CD14-positive monocyte (primary cell): ENCODE data around the gene SMG7. TPM values are rescaled to one million over a fixed set of nuclear protein-coding genes. Genes with fewer than 3 reads are reported as not detected.

Source experiments
- DNase-seq, 3 donors: peaks; one replicate each; pipeline ENCODE4 v3.0.0-alpha.2; 2011 to 2022
- H2AFZ ChIP-seq: 2 replicates; pipeline ENCODE4 v1.6.0; 2012; ENCODE audit warnings: mild to moderate bottlenecking, low read depth, low read length, inconsistent platforms; ENCODE audit not compliant: insufficient read depth, poor library complexity, severe bottlenecking
- H3K27ac ChIP-seq, 2 donors: 1 replicate in 1 of 2; 2 replicates in 1 of 2; pipeline ENCODE4 v1.5.1; 2012 to 2013; ENCODE audit warnings: low read length in 2 of 2, control low read depth in 1 of 2, inconsistent platforms in 1 of 2, low read depth in 1 of 2, mild to moderate bottlenecking in 1 of 2
- H3K27me3 ChIP-seq, 2 donors: one replicate each; pipeline versions ENCODE4 v1.6.0 to v1.6.1; 2011 to 2013; ENCODE audit warnings: low read length in 2 of 2; ENCODE audit not compliant: control insufficient read depth in 2 of 2, insufficient read depth in 2 of 2
- H3K36me3 ChIP-seq, 2 donors: replicated peaks in 1 of 2; 1 replicate in 1 of 2; 2 replicates in 1 of 2; pipeline versions ENCODE4 v1.5.1 to v1.6.1; 2012 to 2013; ENCODE audit warnings: low read length in 2 of 2, control low read depth in 1 of 2, inconsistent platforms in 1 of 2, mild to moderate bottlenecking in 1 of 2; ENCODE audit not compliant: insufficient read depth in 2 of 2, control insufficient read depth in 1 of 2
- H3K4me1 ChIP-seq, 2 donors: 1 replicate in 1 of 2; 2 replicates in 1 of 2; pipeline versions ENCODE4 v1.5.1 to v1.6.1; 2012 to 2013; ENCODE audit warnings: low read length in 2 of 2, control low read depth in 1 of 2, inconsistent platforms in 1 of 2, mild to moderate bottlenecking in 1 of 2, moderate library complexity in 1 of 2; ENCODE audit not compliant: insufficient read depth in 2 of 2, control insufficient read depth in 1 of 2
- H3K4me2 ChIP-seq: replicated peaks from 2 replicates; pipeline ENCODE3; 2012; ENCODE audit warnings: low read length, moderate library complexity, mild to moderate bottlenecking; ENCODE audit not compliant: poor library complexity, severe bottlenecking; ENCODE audit errors: extremely low read depth
- H3K4me3 ChIP-seq, 3 experiments: fragments of 200-600 bp in 1 of 3; sonication (generic) in 1 of 3; replicated peaks in 1 of 3; 1 replicate in 2 of 3; 2 replicates in 1 of 3; pipeline ENCODE4 v1.5.1; 2011 to 2013; ENCODE audit warnings: low read length in 3 of 3, mild to moderate bottlenecking in 3 of 3, control low read depth in 2 of 3, low read depth in 2 of 3, inconsistent platforms in 1 of 3, moderate library complexity in 1 of 3
- H3K79me2 ChIP-seq: 2 replicates; pipeline ENCODE4 v1.6.0; 2012; ENCODE audit warnings: mild to moderate bottlenecking, control low read depth, inconsistent platforms, low read length, moderate library complexity; ENCODE audit not compliant: insufficient read depth
- H3K9ac ChIP-seq: 2 replicates; pipeline ENCODE4 v1.6.0; 2017; ENCODE audit warnings: low read length, mild to moderate bottlenecking; ENCODE audit not compliant: insufficient read depth, poor library complexity, severe bottlenecking
- H3K9me3 ChIP-seq, 2 donors: replicated peaks in 1 of 2; 1 replicate in 1 of 2; 2 replicates in 1 of 2; pipeline versions ENCODE4 v1.5.1 to v1.6.1; 2012 to 2013; ENCODE audit warnings: low read length in 2 of 2, control low read depth in 1 of 2; ENCODE audit not compliant: control insufficient read depth in 1 of 2, insufficient read depth in 1 of 2
- H4K20me1 ChIP-seq: 2 replicates; pipeline ENCODE4 v1.6.0; 2012; ENCODE audit warnings: mild to moderate bottlenecking, low read length, control low read depth, moderate library complexity; ENCODE audit not compliant: insufficient read depth
- H3K27ac Mint-ChIP-seq, 7 donors: one replicate each; pipeline ENCODE4 v1.8.0; 2020; ENCODE audit warnings: mild to moderate bottlenecking in 7 of 7, mixed read lengths in 7 of 7, moderate library complexity in 6 of 7, inconsistent platforms in 2 of 7
- H3K27me3 Mint-ChIP-seq, 3 donors: one replicate each; pipeline ENCODE4 v1.8.0; 2021 to 2022; ENCODE audit warnings: low read depth in 3 of 3, mild to moderate bottlenecking in 3 of 3, mixed read lengths in 3 of 3, moderate library complexity in 3 of 3, inconsistent platforms in 1 of 3
- H3K36me3 Mint-ChIP-seq, 2 donors: one replicate each; pipeline ENCODE4 v1.8.0; 2020; ENCODE audit warnings: mixed read lengths in 2 of 2, inconsistent platforms in 1 of 2, mild to moderate bottlenecking in 1 of 2
- H3K4me1 Mint-ChIP-seq: one replicate; pipeline ENCODE4 v1.8.0; 2020; ENCODE audit warnings: mild to moderate bottlenecking, mixed read lengths
- H3K4me3 Mint-ChIP-seq, 2 donors: one replicate each; pipeline ENCODE4 v1.8.0; 2020; ENCODE audit warnings: mild to moderate bottlenecking in 2 of 2, mixed read lengths in 2 of 2, moderate library complexity in 1 of 2
- H3K9me3 Mint-ChIP-seq, 7 donors: one replicate each; pipeline ENCODE4 v1.8.0; 2020 to 2022; ENCODE audit warnings: mixed read lengths in 7 of 7, mild to moderate bottlenecking in 6 of 7, moderate library complexity in 6 of 7, inconsistent platforms in 2 of 7
- WGBS: methylation state at CpG from one replicate; pipeline ENCODE4 v1.1.5; 2013; ENCODE audit warnings: missing lambda C conversion rate; ENCODE audit not compliant: insufficient coverage; 5-methylcytosine and 5-hydroxymethylcytosine counted together
- intact Hi-C, 2 donors: fragments of 100-400 bp; cut with micrococcal nuclease; formaldehyde crosslinking; loops; one replicate each; pipeline versions ENCODE4 v1.15.0 to v1.15.1; 2023
- polyA plus RNA-seq, 3 donors: library from polyadenylated mRNA; depleted of rRNA in 1 of 3; unstranded in 2 of 3; stranded (reverse) in 1 of 3; fragments of 300-500 nt in 2 of 3; fragments of >200 nt in 1 of 3; fragmentation: Illumina TruSeq in 2 of 3; gene quantifications; 1 replicate in 2 of 3; 2 replicates in 1 of 3; pipeline ENCODE4 v1.2.3, GENCODE V29; 2012 to 2021
- TF ChIP-seq, protein P1 (sequence below): fragments of 200-600 bp; IDR thresholded peaks from one replicate; pipeline ENCODE4 v1.8.0; 2022; ENCODE audit warnings: antibody characterized with exemption, mild to moderate bottlenecking

The SMG7 gene
- polyA plus RNA-seq, 3 donors: 11.5 to 31.3 (median 19.4) TPM

DNA sequence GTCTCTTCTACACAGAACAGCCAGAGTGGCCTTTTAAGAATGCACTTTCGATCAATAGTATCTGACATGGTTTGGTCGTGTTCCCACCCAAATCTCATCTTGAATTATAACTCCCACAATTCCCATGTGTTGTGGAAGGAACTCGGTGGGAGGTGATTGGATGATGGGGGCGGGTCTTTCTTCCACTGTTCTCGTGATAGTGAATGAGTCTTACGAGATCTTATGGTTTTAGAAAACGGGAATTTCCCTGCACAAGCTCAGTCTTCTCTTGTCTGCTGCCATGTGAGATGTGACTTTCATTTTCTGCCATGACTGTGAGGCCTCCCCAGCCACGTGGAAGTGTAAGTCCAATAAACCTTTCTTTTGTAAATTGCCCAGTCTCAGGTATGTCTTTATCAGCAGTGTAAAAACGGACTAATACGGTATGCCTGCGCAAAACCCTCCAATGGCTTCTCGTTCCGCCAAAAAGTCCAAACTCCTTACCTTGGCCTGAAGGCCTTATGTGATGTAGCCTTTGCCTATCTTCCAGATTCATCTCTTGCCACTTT, 23.0 kb upstream of the SMG7 start:
- WGBS: 90% methylated on average over 6 of the region's 13 CpGs
- Histone ChIP-seq H2AFZ (no peak overlapping the region), H3K4me3 (no peak overlapping the region), H3K27me3 (peaks cover 0 to 2% of the 10 kb centered on the region in 2 donors), H3K27ac (no peak overlapping the region), H3K4me1 (no peaks in the 10 kb centered on the region), H3K9ac (no peak overlapping the region), H3K9me3 (no peaks in the 10 kb centered on the region), H3K36me3 (no peaks in the 10 kb centered on the region), H4K20me1 (no peaks in the 10 kb centered on the region), H3K79me2 (no peaks in the 10 kb centered on the region), H3K4me2 (no peak overlapping the region)
- Mint-ChIP-seq H3K9me3 (peaks cover 0 to 3% (median 0%) of the 10 kb centered on the region in 7 donors), H3K27me3 (peaks cover 0 to 7% (median 5%) of the 10 kb centered on the region in 3 donors), H3K27ac (no peak overlapping the region), H3K4me3 (no peak overlapping the region), H3K36me3 (no peaks in the 10 kb centered on the region), H3K4me1 (no peaks in the 10 kb centered on the region)
- intact Hi-C loops: no loop called here
- TF ChIP-seq, protein P1, sequence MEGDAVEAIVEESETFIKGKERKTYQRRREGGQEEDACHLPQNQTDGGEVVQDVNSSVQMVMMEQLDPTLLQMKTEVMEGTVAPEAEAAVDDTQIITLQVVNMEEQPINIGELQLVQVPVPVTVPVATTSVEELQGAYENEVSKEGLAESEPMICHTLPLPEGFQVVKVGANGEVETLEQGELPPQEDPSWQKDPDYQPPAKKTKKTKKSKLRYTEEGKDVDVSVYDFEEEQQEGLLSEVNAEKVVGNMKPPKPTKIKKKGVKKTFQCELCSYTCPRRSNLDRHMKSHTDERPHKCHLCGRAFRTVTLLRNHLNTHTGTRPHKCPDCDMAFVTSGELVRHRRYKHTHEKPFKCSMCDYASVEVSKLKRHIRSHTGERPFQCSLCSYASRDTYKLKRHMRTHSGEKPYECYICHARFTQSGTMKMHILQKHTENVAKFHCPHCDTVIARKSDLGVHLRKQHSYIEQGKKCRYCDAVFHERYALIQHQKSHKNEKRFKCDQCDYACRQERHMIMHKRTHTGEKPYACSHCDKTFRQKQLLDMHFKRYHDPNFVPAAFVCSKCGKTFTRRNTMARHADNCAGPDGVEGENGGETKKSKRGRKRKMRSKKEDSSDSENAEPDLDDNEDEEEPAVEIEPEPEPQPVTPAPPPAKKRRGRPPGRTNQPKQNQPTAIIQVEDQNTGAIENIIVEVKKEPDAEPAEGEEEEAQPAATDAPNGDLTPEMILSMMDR: no peak
- DNase-seq: no peak

DNA sequence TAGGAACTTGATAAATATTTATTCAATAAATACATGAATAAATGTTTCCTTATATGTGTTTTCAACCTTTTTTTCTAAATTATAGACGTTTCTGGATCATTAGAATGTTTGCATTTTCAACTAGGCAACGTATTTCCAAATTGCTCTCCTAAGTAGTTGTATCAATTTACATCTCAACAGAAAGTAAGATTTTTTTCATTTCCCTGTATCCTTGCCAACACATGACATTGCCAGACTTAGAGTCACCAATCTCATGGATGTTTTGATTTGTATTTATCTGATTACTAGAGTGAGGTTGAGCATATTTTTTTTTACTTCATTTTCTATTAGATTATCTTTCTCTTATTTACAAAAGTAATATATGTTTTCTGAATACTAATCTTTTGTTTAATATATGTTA, 22.2 kb upstream of the SMG7 start:
- Mint-ChIP-seq H3K36me3 (no peaks in the 10 kb centered on the region), H3K27ac (no peak overlapping the region)
- WGBS: no CpG with 5 or more reads among the region's 2 CpGs

More for the DNA sequence above, 22.2 kb upstream of the SMG7 start:
- no peaks in the 10 kb centered on the region for H3K79me2 ChIP-seq
- no peaks in the 10 kb centered on the region for H4K20me1 ChIP-seq
- Mint-ChIP-seq H3K9me3 (peaks cover 0 to 3% (median 0%) of the 10 kb centered on the region in 7 donors), H3K27me3 (peaks cover 0 to 7% (median 5%) of the 10 kb centered on the region in 3 donors), H3K4me1 (no peaks in the 10 kb centered on the region), H3K4me3 (no peak overlapping the region)
- TF ChIP-seq, protein P1: no peak
- no peaks in the 10 kb centered on the region for H3K9me3 ChIP-seq
- H3K27ac ChIP-seq: no peak overlapping the region
- no peak overlapping the region for H2AFZ ChIP-seq
- no peaks in the 10 kb centered on the region for H3K4me1 ChIP-seq
- no peak overlapping the region for H3K4me3 ChIP-seq
- no peak overlapping the region for H3K4me2 ChIP-seq
- peaks cover 0 to 2% of the 10 kb centered on the region in 2 donors for H3K27me3 ChIP-seq
- intact Hi-C loops: no loop called here
- no peaks in the 10 kb centered on the region for H3K36me3 ChIP-seq
- DNase-seq: no peak
- no peak overlapping the region for H3K9ac ChIP-seq
